Measurements from ENCODE around the gene SHISA7. TPM values are rescaled to one million over a fixed set of nuclear protein-coding genes. Genes with fewer than 3 reads are reported as not detected.
A peak's percentile ranks its signal among the peaks of the same experiment; 100 is the strongest.

SHISA7 gene
- total RNA-seq, 1 donor from 2014 or later, result 3.2 TPM

- no peak overlapping the region for H3K4me3 Mint-ChIP-seq (ENCODE audit: unreplicated experiment)
- peaks cover 13% of the 10 kb centered on the region for H3K9me3 Mint-ChIP-seq (ENCODE audit: unreplicated experiment)
- no peak for DNase-seq
- peak overlapping the region; percentile 77 for H3K27ac Mint-ChIP-seq (ENCODE audit: unreplicated experiment)
- H3K4me1 Mint-ChIP-seq (ENCODE audit: low read depth, unreplicated experiment), result peaks cover 19% of the 10 kb centered on the region
- peaks cover 3% of the 10 kb centered on the region for H3K27me3 Mint-ChIP-seq (ENCODE audit: unreplicated experiment)
- no peak for TF ChIP-seq CTCF (IDR thresholded peaks at IDR 0.05; ENCODE audit: partially characterized antibody, unreplicated experiment)
- peaks cover under 1% of the 10 kb centered on the region for H3K36me3 Mint-ChIP-seq (ENCODE audit: unreplicated experiment)
Measured at GRCh38 chr19:55400281-55401087, 42.6 kb downstream of the SHISA7 start.

- H3K36me3 Mint-ChIP-seq (ENCODE audit: unreplicated experiment), result no peaks in the 10 kb centered on the region
- TF ChIP-seq CTCF (IDR thresholded peaks at IDR 0.05; ENCODE audit: partially characterized antibody, unreplicated experiment), result no peak
- peaks cover 15% of the 10 kb centered on the region for H3K9me3 Mint-ChIP-seq (ENCODE audit: unreplicated experiment)
- H3K4me1 Mint-ChIP-seq (ENCODE audit: low read depth, unreplicated experiment), result peaks cover 19% of the 10 kb centered on the region
- H3K27ac Mint-ChIP-seq (ENCODE audit: unreplicated experiment), result no peak overlapping the region
- peaks cover 2% of the 10 kb centered on the region for H3K27me3 Mint-ChIP-seq (ENCODE audit: unreplicated experiment)
- DNase-seq, result no peak
- no peak overlapping the region for H3K4me3 Mint-ChIP-seq (ENCODE audit: unreplicated experiment)
Measured at GRCh38 chr19:55398200-55398925, 44.7 kb downstream of the SHISA7 start.

- TF ChIP-seq CTCF (IDR thresholded peaks at IDR 0.05; ENCODE audit: partially characterized antibody, unreplicated experiment), result no peak
- peak; percentile 63 for DNase-seq
- Mint-ChIP-seq H3K27me3 (ENCODE audit: unreplicated experiment) (peaks cover 2% of the 10 kb centered on the region), H3K36me3 (ENCODE audit: unreplicated experiment) (no peaks in the 10 kb centered on the region), H3K9me3 (ENCODE audit: unreplicated experiment) (peaks cover 7% of the 10 kb centered on the region), H3K27ac (ENCODE audit: unreplicated experiment) (peak overlapping the region; percentile 90), H3K4me1 (ENCODE audit: low read depth, unreplicated experiment) (peaks cover 27% of the 10 kb centered on the region), H3K4me3 (ENCODE audit: unreplicated experiment) (peak overlapping the region; percentile 73)
Measured at GRCh38 chr19:55392820-55393761, 50.0 kb downstream of the SHISA7 start.

DNA sequence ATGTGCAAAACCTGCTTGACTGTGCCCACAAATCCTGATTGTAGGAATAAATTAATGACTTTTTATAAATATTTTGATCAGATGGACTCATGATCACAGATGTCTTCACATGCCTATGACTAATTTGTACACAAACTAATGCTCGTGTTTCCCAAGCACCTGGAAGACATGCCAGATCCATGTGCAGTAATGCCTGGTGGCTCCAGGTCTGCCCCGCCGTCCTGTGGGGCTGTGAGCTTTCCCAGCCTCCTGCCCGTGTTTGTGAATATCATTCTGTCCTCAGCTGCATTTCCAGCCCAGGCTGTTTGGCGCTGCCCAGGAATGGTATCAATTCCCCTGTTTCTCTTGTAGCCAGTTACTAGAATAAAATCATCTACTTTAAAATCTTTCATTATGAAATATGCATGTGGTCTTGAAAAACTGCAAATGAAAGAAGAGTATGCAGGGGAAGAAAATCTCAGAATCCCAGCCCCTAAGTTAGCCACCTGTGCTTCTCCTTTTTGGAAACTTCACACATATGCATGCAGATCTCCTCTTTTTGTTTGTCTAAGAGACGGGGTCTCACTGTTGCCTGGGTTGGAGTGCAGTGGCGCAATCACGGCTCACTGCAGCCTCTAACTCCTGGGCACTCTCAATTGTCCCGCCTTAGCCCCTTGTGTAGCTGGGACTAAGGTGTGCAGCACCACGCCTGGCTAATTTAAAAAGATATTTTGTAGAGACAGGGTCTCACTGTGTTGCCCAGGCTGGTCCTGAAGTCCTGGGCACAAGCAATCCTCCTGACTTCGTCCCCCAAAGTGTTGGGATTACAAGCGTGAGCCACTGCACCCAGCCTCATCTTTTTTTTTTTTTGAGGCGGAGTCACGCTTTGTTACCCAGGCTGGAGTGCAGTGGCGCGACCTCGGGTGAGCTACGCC is 51.1 kb downstream of the SHISA7 start:
- peak overlapping the region; percentile 73 for H3K27ac Mint-ChIP-seq (ENCODE audit: unreplicated experiment)
- H3K36me3 Mint-ChIP-seq (ENCODE audit: unreplicated experiment), result no peaks in the 10 kb centered on the region
- peak overlapping the region; percentile 53 for H3K4me3 Mint-ChIP-seq (ENCODE audit: unreplicated experiment)
- peaks cover 8% of the 10 kb centered on the region for H3K9me3 Mint-ChIP-seq (ENCODE audit: unreplicated experiment)
- peaks cover 31% of the 10 kb centered on the region for H3K4me1 Mint-ChIP-seq (ENCODE audit: low read depth, unreplicated experiment)
- TF ChIP-seq CTCF (IDR thresholded peaks at IDR 0.05; ENCODE audit: partially characterized antibody, unreplicated experiment), result no peak
- no peaks in the 10 kb centered on the region for H3K27me3 Mint-ChIP-seq (ENCODE audit: unreplicated experiment)
- no peak for DNase-seq

All from glutamatergic neuron (in vitro differentiated cells).